Stimulated activated CD4-positive, alpha-beta T cell treated with anti-CD3 and anti-CD28 coated beads, Interleukin-4, amount 100 ng/mL, for 1 hour (primary cell): ENCODE measurements around the gene HAL.

Experiments
- DNase-seq: peaks from one replicate; pipeline ENCODE4 v3.0.0-alpha.2; 2020

The HAL gene

GRCh38 chr12:95996034-95996658, at the start of gene HAL:
Gene HAL (minus strand): TSS chr12:95996344. CDS start chr12:95995910, 434 bp downstream.
- DNase-seq, result no peak

- no peak for DNase-seq
These were observed 49.4 kb upstream of the HAL start for GRCh38 chr12:96045566-96045965.

GRCh38 chr12:96044943-96045290, 48.8 kb upstream of the HAL start:
- DNase-seq, result no peak

- no peak for DNase-seq
These were observed 48.1 kb upstream of the HAL start for GRCh38 chr12:96044017-96044942.

- DNase-seq, result no peak
These were observed 45.0 kb upstream of the HAL start for GRCh38 chr12:96041181-96041580.

GRCh38 chr12:96040305-96041133, 44.4 kb upstream of the HAL start:
- DNase-seq, result no peak

- no peak for DNase-seq
These were observed 43.4 kb upstream of the HAL start for GRCh38 chr12:96039516-96039915.

GRCh38 chr12:96036765-96037455, 40.8 kb upstream of the HAL start:
- DNase-seq, result no peak

- DNase-seq, result peak; percentile 95
These were observed 39.4 kb upstream of the HAL start, which contains the start of gene LTA4H for GRCh38 chr12:96035283-96036236. Gene LTA4H (minus strand): TSS chr12:96035587. CDS start chr12:96035519, 68 bp downstream.

- DNase-seq, result no peak
These were observed 38.6 kb upstream of the HAL start for GRCh38 chr12:96034621-96035282.

GRCh38 chr12:96033549-96034389, 37.6 kb upstream of the HAL start:
- no peak for DNase-seq

GRCh38 chr12:96029826-96030225, 33.7 kb upstream of the HAL start:
- DNase-seq, result no peak

GRCh38 chr12:96028538-96028937, 32.4 kb upstream of the HAL start:
- no peak for DNase-seq

GRCh38 chr12:96026331-96026730, 30.2 kb upstream of the HAL start:
- no peak for DNase-seq

GRCh38 chr12:96025518-96025917, 29.4 kb upstream of the HAL start:
- DNase-seq, result no peak

GRCh38 chr12:96020314-96021003, 24.3 kb upstream of the HAL start:
- DNase-seq, result no peak

- DNase-seq, result no peak
These were observed 19.5 kb upstream of the HAL start for GRCh38 chr12:96015672-96016071.

- DNase-seq, result no peak
These were observed 18.9 kb upstream of the HAL start for GRCh38 chr12:96014943-96015599.

- no peak for DNase-seq
These were observed 11.6 kb upstream of the HAL start for GRCh38 chr12:96007729-96008128.
